Measurements from ENCODE around the gene DTNA.
"Not testable (repeated sequence)": the region's sequence is repeated elsewhere in the genome, so short reads cannot be mapped to it uniquely, and the experiment has no call there.

The DTNA gene

GRCh38 chr18:34904994-34905393 lies 194.9 kb downstream of the DTNA start:
- no peak for DNase-seq (ENCODE audit: low read depth)

GRCh38 chr18:34906985-34907384 lies 196.9 kb downstream of the DTNA start:
- not testable (repeated sequence) for DNase-seq (ENCODE audit: low read depth)

- DNase-seq (ENCODE audit: low read depth): no peak
These were observed 199.7 kb downstream of the DTNA start for GRCh38 chr18:34909637-34910364.

- DNase-seq (ENCODE audit: low read depth): no peak
These were observed 201.0 kb downstream of the DTNA start for GRCh38 chr18:34911081-34911480.

GRCh38 chr18:34911661-34912384 lies 201.7 kb downstream of the DTNA start:
- DNase-seq (ENCODE audit: low read depth): no peak

GRCh38 chr18:34913837-34914661 lies 204.0 kb downstream of the DTNA start:
- no peak for DNase-seq (ENCODE audit: low read depth)

- no peak for DNase-seq (ENCODE audit: low read depth)
These were observed 204.9 kb downstream of the DTNA start for GRCh38 chr18:34915046-34915445.

- not testable (repeated sequence) for DNase-seq (ENCODE audit: low read depth)
These were observed 206.4 kb downstream of the DTNA start for GRCh38 chr18:34916539-34916938.

GRCh38 chr18:34918856-34919255 lies 208.8 kb downstream of the DTNA start:
- no peak for DNase-seq (ENCODE audit: low read depth)

GRCh38 chr18:34921226-34921625 lies 211.1 kb downstream of the DTNA start:
- no peak for DNase-seq (ENCODE audit: low read depth)

GRCh38 chr18:34921811-34922385 lies 211.8 kb downstream of the DTNA start:
- no peak for DNase-seq (ENCODE audit: low read depth)

- not testable (repeated sequence) for DNase-seq (ENCODE audit: low read depth)
These were observed 212.5 kb downstream of the DTNA start for GRCh38 chr18:34922594-34922993.

- DNase-seq (ENCODE audit: low read depth): no peak
These were observed 213.8 kb downstream of the DTNA start for GRCh38 chr18:34923911-34924310.

- DNase-seq (ENCODE audit: low read depth): no peak
These were observed 216.6 kb downstream of the DTNA start for GRCh38 chr18:34926683-34927082.

GRCh38 chr18:34928088-34928753 lies 218.1 kb downstream of the DTNA start:
- no peak for DNase-seq (ENCODE audit: low read depth)

GRCh38 chr18:34928754-34929335 lies 218.7 kb downstream of the DTNA start:
- DNase-seq (ENCODE audit: low read depth): no peak

GRCh38 chr18:34929336-34929780 lies 219.3 kb downstream of the DTNA start:
- DNase-seq (ENCODE audit: low read depth): no peak

GRCh38 chr18:34932363-34932762 lies 222.3 kb downstream of the DTNA start:
- no peak for DNase-seq (ENCODE audit: low read depth)

- DNase-seq (ENCODE audit: low read depth): no peak
These were observed 222.8 kb downstream of the DTNA start for GRCh38 chr18:34932792-34933466.

GRCh38 chr18:34933909-34934661 lies 224.0 kb downstream of the DTNA start:
- no peak for DNase-seq (ENCODE audit: low read depth)

All from activated T-helper 1 cell treated with Interleukin-2 at 50 U/mL for 16 hours (primary cell).